GM23248 (cell line): Measurements from ENCODE around the gene GGPS1.

Experiments
- EZH2 ChIP-seq: fragments of 200-600 bp; sonication (generic); IDR thresholded peaks from 2 replicates; pipeline ENCODE4 v1.6.1; 2018; ENCODE audit warnings: antibody characterized with exemption, mild to moderate bottlenecking; ENCODE audit not compliant: insufficient read depth, poor library complexity, severe bottlenecking
- EZH2phosphoT487 ChIP-seq: fragments of 200-600 bp; sonication (generic); IDR thresholded peaks from 2 replicates; pipeline ENCODE4 v1.6.1; 2018; ENCODE audit warnings: antibody characterized with exemption, moderate library complexity, mild to moderate bottlenecking, low read depth; ENCODE audit not compliant: insufficient read depth

DNA sequence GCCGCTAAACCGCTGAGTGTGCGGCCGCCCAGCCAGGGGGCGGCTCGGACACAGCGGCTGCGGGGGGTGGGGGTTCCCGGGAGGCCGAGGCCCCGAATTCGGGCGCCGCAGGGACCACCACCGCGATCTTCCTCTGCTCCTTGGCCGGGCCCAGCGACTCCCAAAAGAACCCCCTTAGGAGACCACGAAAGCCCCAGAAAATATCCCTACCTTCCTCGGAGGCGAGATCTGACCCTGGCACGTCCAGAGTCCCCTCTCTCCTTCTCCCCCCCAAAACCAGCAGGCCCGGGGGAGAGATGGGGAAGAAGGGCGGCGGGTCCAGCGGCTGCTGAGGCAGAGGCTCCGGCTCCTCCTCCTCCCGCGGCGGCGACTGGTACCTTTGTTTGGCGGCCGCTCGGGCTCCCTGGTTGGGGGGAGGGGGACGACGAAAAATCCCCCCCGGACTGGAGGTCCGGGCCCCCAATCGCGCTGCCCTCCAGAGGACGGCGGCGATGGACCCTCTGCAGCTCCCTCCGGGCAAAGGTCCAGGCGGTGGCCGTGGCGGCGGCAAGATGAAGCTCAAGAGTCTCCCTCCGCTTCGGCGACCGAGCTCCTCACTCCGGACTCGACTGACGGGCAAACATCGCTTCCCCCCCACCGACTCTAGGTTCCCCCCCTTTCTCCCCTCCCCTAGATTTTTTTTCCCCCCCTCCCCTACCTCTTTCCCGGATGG, 655 bp upstream of the GGPS1 start, which contains the start of gene ARID4B:
- no peak for TF ChIP-seq EZH2
- no peak for TF ChIP-seq EZH2phosphoT487
